Measurements from ENCODE around the gene OCA2.

The OCA2 gene

DNA sequence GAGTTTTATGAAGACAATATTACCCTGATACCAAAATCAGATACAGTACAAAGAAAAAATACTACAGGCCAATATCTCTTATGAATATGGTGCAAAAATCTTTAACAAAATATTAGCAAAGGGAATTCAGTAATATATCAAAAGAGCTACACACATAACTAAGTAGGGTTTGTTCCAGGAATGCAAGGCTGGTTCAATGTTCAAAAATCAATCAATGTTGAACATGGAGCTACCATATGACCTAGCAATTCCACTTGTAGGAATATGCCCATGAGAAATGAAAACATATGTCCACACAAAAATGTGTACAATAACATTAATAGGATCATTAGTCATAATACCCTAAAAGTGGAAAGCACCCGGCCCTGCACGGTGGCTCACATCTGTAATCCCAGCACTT, 7.8 kb downstream of the OCA2 start:
- TF ChIP-seq, protein P1, sequence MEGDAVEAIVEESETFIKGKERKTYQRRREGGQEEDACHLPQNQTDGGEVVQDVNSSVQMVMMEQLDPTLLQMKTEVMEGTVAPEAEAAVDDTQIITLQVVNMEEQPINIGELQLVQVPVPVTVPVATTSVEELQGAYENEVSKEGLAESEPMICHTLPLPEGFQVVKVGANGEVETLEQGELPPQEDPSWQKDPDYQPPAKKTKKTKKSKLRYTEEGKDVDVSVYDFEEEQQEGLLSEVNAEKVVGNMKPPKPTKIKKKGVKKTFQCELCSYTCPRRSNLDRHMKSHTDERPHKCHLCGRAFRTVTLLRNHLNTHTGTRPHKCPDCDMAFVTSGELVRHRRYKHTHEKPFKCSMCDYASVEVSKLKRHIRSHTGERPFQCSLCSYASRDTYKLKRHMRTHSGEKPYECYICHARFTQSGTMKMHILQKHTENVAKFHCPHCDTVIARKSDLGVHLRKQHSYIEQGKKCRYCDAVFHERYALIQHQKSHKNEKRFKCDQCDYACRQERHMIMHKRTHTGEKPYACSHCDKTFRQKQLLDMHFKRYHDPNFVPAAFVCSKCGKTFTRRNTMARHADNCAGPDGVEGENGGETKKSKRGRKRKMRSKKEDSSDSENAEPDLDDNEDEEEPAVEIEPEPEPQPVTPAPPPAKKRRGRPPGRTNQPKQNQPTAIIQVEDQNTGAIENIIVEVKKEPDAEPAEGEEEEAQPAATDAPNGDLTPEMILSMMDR (IDR thresholded peaks at IDR 0.05; ENCODE audit: low read depth, low read length, missing control alignments): no peak
- no peak overlapping the region for H3K4me3 ChIP-seq (ENCODE audit: low read depth, low read length)
- no peak for DNase-seq (ENCODE audit: low read depth)

DNA sequence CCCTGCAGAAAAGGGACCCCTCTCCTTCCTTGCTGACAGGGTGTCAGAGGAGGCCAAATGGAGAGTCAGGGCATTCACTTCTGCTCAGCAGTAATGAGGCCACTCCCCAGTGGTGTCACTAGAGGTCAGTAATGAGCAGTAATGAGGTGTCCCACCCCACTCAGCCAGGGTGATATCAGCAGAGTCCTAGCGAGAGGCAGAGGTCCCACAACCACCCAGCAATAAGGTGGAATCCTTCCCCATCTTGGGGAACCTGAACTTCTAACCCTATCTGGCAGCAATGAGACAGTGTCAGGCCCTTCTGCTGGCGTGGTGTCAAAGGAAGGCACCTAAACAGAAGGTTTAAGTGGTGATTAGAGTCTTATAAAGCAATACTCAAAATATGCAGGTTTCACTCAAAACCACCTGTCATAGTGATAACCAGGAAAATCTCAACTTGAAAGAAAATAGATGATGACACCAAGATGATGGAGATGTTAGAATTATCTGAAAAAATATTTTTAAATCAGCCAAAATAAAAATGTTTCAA, 12.9 kb downstream of the OCA2 start:
- DNase-seq (ENCODE audit: low read depth): peak; percentile 19

DNA sequence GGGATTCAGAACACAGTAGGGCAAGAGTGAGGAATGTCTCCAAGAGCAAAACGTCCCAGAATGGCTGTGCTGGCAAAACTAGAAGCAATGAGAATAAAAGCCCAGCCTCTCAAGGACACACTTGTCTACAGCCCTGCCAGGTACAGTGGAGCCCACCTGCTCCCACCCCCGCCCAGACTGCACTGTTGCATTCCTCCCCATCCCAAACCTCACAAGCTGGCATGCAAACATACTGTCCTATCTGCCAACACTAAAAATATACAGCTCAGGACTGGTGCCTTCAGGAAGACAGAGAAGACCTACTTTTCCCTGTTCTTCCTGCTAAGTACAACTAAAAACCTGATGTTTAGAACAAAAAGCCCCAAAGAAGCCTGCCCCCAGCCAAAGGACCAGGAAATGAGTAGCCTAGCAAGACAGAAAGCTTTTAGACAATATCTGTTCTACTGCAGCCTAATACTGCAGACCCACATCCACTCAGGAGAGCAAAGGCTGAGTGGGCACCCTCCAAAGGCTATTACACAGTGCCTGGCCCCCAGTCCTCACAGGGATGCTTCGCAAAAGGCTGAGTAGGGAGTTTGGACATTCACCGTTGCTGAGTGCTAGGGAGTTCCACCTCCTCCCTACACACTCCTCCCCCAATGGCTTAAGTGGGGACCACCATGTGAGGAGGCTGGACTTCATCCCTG, 13.5 kb downstream of the OCA2 start:
- H3K4me3 ChIP-seq (ENCODE audit: low read depth, low read length): no peak overlapping the region
- TF ChIP-seq, protein P1 (IDR thresholded peaks at IDR 0.05; ENCODE audit: low read depth, low read length, missing control alignments): no peak
- no peak for DNase-seq (ENCODE audit: low read depth)

More for the DNA sequence above, 12.9 kb downstream of the OCA2 start:
- TF ChIP-seq, protein P1 (IDR thresholded peaks at IDR 0.05; ENCODE audit: low read depth, low read length, missing control alignments): peak; percentile 87
- H3K4me3 ChIP-seq (ENCODE audit: low read depth, low read length): no peak overlapping the region

DNA sequence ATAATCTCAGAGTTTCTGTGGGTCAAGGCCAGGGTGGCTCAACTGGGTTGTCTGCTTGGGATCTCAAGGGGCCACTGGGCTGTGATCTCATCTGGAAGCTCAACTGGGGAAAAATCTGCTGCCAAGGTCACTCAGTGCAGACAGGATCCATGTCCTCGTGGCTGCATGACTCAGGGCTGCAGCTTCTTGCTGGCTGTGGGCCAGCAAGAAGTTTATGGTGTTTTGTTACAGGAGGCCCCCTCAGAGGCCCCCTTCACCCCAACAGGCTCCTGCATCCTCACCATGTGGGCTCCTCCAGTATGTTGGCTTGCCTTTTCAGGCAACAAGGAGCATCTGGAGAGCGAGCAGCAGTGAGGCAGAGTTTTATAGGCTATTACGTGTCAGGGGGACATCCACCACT, 14.6 kb downstream of the OCA2 start:
- no peak overlapping the region for H3K4me3 ChIP-seq (ENCODE audit: low read depth, low read length)
- TF ChIP-seq, protein P1 (IDR thresholded peaks at IDR 0.05; ENCODE audit: low read depth, low read length, missing control alignments): no peak
- no peak for DNase-seq (ENCODE audit: low read depth)

DNA sequence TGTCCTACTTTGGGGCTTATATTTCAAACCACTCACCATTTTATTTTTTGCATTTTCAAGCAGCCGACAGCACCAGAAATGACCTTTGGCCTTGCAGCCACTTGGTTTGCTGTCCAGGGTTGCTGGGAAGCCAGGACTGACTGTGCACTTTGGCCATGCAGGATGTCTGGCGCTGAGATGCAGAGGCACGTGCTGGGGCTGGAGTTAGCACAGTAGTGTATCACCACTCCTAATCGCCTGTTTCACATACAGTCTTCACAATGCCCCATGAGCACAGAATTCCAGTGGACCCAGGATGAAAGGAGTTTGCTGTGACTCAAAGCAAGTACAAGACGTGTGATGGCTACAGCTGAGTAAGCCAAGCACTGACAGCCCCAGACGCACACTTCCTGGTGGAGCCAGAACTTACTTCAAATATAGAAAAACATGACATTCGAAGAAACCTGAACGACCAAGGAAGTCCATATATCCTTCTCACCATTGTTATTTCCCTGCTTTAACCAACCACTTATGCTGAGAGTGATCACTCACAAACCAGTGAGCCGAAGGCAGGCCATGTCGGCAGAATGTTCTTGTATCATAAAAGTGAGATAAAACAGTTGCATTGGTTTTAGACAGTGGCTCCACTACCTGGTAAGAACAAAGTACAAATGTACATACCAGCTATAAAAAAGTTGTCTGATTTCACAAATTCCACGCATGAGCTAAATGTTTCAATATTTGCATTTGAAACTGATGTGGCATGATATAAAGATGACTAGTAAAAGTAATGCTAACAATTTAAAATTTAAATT, 16.0 kb downstream of the OCA2 start:
- DNase-seq (ENCODE audit: low read depth): no peak

DNA sequence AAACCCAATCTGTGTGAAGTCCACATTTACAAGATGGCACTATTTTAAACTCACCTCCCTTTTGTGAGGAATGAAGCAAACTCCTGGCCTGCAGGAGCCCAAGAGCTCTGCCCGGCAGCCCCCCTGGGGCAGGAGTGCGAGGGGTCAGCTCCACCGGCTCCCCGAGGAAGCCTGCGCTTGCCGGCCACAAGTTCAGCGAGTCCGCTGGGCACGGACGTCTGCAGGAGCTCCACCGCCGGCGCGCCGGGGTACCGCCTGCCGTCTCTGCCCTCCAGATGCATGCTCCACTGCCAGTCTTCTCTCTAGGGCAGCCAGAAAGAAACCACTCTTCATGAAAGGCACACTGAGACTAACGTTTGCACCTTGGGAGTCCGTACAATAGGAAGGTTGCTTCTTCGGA, 17.5 kb downstream of the OCA2 start:
- H3K4me3 ChIP-seq (ENCODE audit: low read depth, low read length): no peak overlapping the region
- TF ChIP-seq, protein P1 (IDR thresholded peaks at IDR 0.05; ENCODE audit: low read depth, low read length, missing control alignments): no peak
- no peak for DNase-seq (ENCODE audit: low read depth)

More for the DNA sequence above, 16.0 kb downstream of the OCA2 start:
- H3K4me3 ChIP-seq (ENCODE audit: low read depth, low read length): no peak overlapping the region
- TF ChIP-seq, protein P1 (IDR thresholded peaks at IDR 0.05; ENCODE audit: low read depth, low read length, missing control alignments): no peak

Measured in GM12864 (cell line).